ENCODE data around the gene STRN.
"Not testable (repeated sequence)": the region's sequence is repeated elsewhere in the genome, so short reads cannot be mapped to it uniquely, and the experiment has no call there.

The STRN gene

DNA sequence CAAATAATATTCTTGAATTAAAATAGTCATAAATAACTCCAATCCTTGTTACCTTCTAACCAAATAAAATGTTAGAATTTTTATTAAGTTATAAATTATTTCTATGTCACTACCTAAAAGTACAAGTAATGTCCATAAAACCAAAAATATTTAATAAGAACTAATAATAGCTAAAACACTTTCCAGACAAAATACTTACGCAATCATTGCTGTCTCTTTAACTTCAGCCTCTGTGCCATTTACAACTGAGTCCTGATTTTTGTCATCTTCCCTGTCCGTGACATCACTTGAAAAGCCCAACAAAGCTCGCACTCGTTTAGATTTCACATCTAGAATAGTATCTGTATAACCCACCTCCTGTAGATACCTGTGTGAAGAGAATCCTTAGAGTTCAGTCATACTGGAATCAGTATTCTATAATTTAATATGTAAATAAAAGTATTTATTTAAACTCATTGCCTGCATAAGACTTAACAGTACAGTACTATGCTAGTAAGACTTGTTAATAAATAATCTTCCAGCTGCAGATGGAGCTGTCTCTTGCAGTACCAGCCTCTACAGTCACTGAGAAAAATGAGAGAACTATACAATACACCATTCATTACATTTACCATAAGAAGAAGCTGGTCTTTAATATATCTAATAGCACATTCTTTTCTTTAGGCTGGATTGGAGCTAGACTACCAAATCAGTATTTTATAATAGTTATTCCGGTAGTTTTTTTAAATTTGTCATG, 63.8 kb downstream of the STRN start:
- no peak for DNase-seq

DNA sequence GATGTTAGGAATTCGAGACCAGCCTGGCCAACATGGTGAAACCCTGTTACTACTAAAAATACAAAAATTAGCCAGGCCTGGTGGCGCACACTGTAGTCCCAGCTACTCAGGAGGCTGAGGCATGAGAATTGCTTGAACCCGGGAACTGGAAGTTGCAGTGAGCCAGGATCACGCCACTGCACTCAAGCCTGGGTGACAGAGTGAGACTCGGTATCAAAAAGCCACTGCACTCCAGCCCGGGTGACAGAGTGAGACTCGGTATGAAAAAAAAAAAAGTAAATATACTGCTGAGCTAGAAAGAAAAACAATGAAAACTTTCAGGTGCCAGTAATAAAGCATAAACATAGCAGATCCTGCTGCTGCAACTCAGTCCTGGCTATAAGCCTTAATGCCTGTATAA, 73.5 kb downstream of the STRN start:
- DNase-seq: no peak

GRCh38 chr2:36889795-36890194, 76.5 kb downstream of the STRN start:
- DNase-seq: no peak

- DNase-seq: not testable (repeated sequence)
These were observed 79.2 kb downstream of the STRN start for GRCh38 chr2:36887095-36887494.

- no peak for DNase-seq
These were observed 79.7 kb downstream of the STRN start for GRCh38 chr2:36886664-36887063.

GRCh38 chr2:36885605-36886004, 80.7 kb downstream of the STRN start:
- DNase-seq: no peak

GRCh38 chr2:36882532-36882931, 83.8 kb downstream of the STRN start:
- no peak for DNase-seq

GRCh38 chr2:36881816-36882215, 84.5 kb downstream of the STRN start:
- no peak for DNase-seq

DNA sequence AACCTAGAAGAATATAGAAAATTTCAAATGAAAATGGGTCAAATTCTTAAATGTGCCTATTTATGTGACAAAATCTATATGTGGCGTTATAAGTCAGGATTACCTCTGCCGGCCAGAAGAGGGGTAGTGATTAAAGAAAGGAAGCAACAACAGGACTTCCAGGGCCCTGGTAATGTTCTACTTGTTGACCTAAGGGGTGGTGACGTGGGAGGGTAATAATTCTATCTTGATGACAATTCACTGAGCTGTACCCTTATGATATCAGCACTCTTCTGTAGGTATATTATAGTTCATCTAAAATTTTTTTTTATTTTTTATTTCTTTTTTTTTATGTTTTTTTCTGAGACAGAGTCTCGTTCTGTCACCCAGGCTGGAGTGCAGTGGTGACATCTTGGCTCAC, 87.9 kb downstream of the STRN start:
- no peak for DNase-seq

DNA sequence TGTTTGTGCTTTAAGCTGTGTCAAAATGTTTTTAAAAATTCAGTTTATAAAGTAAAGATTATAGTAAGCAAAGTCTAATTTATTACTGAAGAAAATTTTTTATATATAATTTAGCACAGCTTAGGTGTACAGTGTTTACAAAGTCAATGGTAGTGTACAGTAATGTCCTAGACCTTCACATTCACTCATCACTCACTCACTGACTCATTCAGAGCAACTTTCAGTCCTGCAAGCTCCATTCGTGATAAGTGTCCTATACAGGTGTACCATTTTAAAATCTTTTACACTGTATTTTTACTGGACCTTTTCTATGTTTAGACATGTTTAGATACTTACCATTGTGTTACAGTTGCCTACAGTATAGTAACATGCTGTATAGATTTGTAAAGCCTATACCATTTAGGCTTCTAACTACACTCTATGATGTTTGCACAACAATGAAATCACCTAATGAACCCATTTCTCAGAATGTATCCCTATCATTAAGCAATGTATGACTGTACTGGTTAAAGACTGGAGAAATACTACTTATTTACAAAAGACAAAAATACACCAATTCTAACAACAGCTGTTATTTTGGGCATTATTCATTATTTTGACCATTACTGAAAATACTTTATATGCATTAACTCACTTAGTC, 95.1 kb downstream of the STRN start:
- DNase-seq: no peak

- no peak for DNase-seq
These were observed 96.7 kb downstream of the STRN start for GRCh38 chr2:36869606-36870005.

- no peak for DNase-seq
These were observed 104.4 kb downstream of the STRN start for GRCh38 chr2:36861896-36862295.

DNA sequence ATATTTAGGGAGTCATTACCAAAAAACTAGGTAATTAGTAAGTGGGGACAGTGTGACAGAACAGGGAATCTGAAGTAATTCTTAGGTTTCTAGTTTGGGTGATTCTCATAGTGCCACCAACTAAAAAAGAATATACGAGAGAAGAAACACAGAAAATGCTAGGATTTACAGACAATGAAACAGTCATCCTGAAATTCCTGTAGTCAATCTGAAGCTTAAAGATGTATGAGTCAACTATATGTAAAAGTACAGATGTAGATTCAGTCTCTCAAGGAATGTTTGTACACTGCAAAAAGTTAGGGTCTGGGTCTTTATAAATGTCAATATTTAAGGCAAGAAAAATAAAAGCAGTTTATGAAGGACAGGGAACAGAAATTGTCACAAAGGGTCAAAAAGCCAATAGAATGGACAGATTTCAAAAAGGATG, 107.0 kb downstream of the STRN start:
- DNase-seq: no peak

- no peak for DNase-seq
These were observed 107.6 kb downstream of the STRN start for GRCh38 chr2:36858551-36859365.

GRCh38 chr2:36857713-36858112, 108.6 kb downstream of the STRN start:
- DNase-seq: no peak

DNA sequence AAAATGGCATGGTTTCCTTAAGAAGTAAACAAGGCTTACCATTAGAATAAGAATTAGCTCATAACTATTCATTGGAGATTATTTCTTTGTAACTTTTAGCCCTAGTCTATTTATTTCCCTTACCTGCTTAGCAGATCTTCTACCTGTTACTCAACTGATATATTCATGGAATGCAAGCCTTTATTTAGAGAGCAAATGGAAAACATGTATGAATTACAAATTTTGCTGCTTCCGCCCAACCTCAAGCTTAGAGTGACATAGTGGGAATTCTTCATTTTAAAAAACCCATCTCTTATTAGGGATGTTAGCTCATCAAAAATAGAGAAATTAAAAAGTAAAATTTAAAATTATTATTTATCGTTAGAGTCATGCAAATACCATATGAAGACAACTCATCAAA, 110.9 kb downstream of the STRN start:
- DNase-seq: no peak

- no peak for DNase-seq
These were observed 112.1 kb downstream of the STRN start for GRCh38 chr2:36854241-36854640.

DNA sequence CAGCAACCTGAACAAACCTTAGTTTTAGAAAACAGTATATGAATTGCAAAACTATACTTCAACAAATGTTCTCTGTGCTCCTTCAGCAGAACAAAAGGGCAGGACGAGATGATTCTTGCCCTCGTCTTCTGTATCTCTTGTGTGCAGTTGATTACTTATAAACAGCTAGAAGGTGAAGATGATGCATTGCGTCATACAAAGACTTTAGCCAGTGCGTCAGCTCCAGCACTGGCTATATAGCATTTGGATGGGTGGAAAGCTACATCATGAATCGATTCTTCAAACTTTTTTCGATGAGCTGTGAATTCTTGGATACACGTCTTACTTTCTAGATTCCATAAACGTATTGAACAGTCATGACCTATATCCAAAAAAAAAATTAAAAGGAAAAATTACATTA, 117.1 kb downstream of the STRN start:
- DNase-seq: no peak

DNA sequence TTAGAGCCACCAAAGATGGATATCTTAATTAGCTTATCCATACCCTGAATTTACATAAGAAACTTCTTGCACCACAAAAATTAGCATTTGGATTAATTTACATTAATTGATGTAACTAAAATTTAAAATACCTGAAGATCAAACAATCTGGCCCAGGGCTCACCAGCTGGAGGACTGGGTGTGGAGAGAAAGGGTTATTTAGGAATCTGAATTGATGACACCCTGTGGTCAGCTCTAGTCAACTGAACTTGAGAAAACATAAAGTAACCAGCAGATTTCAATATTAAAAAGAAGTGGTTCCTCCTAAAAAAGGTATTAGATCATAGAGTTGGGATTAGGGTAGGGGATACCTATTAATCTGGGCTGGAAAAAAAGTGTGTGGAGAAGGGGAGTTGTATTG, 122.5 kb downstream of the STRN start:
- DNase-seq: no peak

GRCh38 chr2:36839976-36840617, 126.2 kb downstream of the STRN start:
- DNase-seq: no peak

DNA sequence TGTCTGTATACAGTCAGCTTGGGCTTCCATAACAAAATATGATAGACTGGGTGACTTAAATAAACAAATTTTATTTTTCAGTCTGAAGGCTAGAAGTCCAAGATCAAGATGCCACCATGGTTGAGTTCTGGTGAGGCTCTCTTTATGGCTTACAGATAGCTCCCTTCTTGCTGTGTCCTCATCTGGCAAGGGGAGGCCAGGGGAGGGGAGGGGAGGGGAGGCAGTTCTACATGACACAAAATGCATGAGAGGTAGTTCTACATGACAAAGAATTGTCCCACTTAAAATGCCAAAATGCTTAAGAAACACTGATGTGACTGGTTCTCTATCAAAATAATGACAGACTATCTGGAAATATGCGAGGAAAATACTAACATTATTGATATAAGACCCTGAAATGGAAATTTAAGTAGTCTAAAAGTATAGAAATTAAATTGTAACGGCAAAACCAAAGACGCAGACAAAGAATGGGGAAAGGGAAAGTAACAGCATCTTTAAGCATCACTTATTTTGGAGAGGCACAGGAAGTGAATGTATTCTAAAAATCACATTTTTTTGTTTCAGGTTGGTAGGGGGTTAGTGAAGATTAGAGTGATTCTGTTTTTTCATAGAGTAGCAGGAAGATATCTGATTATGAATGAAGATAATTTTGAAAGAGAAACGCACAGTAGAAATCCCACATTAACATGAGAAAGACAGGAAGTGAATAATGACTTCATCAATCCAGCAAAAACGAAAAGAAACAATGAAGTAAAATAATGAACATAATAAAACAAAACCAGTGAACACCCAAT, 131.4 kb downstream of the STRN start:
- DNase-seq: no peak

- no peak for DNase-seq
These were observed 132.1 kb downstream of the STRN start for GRCh38 chr2:36834203-36834602.

GRCh38 chr2:36831185-36831584, 135.2 kb downstream of the STRN start:
- DNase-seq: no peak

All from NCI-H1105 (cell line).